ENCODE measurements around the gene TSHR.

Gene TSHR

DNA sequence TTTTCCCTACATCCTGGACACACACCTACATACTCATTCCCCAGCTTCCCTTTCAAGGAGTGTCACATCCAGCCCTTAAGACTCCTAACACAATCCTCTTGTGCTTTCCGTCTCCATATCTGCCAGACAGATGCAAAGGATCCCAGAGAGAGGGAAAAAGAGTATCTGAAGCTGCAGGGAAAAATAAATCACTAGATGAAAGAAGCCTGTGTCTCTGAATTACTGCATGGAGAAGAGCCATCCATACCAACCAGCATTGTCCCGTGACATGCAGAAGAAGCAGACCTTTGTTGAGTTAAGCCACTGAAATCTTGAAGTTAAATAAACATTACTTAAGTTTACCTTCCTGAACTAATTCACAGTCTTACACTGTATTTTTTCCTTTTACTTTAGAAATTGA is 210.7 kb downstream of the TSHR start:
- peaks cover 36% of the 10 kb centered on the region for H3K4me1 ChIP-seq (ENCODE audit: control insufficient read depth, low read length)
- no peak overlapping the region for H3K27ac ChIP-seq (ENCODE audit: low read depth, low read length)

DNA sequence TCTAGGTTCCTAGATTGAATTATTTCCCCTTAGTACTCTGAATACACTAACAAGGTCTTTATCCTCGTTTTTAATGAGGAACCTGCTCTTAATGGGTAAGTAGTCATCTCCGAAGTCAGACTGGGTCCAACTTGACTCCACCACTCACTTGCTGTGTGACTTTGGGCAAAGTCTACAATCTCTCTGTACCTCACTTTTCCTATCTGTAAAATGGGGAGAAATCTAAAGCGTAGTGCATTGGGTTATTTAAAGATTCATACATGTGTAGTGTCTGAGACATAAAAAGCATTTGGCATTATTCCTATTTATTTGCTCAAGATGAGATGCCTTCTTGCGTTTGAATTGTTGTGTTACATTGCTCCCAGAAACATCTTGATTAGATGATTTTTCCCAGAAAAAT is 213.8 kb downstream of the TSHR start:
- H3K36me3 ChIP-seq (ENCODE audit: control insufficient read depth, low read length): no peaks in the 10 kb centered on the region
- H3K4me1 ChIP-seq (ENCODE audit: control insufficient read depth, low read length): peaks cover 51% of the 10 kb centered on the region
- H3K27me3 ChIP-seq (ENCODE audit: control insufficient read depth, low read length): no peaks in the 10 kb centered on the region
- no peaks in the 10 kb centered on the region for H3K9me2 ChIP-seq (replicated peaks; ENCODE audit: control insufficient read depth, low read length)
- H3K27ac ChIP-seq (ENCODE audit: low read depth, low read length): no peak overlapping the region
- H3F3A ChIP-seq (ENCODE audit: control insufficient read depth, insufficient read depth): peaks cover 16% of the 10 kb centered on the region
- no peaks in the 10 kb centered on the region for H4K20me1 ChIP-seq (ENCODE audit: control insufficient read depth, insufficient read depth, low read depth, low read length)
- TF ChIP-seq, protein P1, sequence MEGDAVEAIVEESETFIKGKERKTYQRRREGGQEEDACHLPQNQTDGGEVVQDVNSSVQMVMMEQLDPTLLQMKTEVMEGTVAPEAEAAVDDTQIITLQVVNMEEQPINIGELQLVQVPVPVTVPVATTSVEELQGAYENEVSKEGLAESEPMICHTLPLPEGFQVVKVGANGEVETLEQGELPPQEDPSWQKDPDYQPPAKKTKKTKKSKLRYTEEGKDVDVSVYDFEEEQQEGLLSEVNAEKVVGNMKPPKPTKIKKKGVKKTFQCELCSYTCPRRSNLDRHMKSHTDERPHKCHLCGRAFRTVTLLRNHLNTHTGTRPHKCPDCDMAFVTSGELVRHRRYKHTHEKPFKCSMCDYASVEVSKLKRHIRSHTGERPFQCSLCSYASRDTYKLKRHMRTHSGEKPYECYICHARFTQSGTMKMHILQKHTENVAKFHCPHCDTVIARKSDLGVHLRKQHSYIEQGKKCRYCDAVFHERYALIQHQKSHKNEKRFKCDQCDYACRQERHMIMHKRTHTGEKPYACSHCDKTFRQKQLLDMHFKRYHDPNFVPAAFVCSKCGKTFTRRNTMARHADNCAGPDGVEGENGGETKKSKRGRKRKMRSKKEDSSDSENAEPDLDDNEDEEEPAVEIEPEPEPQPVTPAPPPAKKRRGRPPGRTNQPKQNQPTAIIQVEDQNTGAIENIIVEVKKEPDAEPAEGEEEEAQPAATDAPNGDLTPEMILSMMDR (IDR thresholded peaks at IDR 0.05; ENCODE audit: low read depth, low read length, poor library complexity, severe bottlenecking): no peak
- no peak for TF ChIP-seq EZH2phosphoT487 (IDR thresholded peaks at IDR 0.05; ENCODE audit: borderline replicate concordance, low read length)
- H3K4me3 ChIP-seq (ENCODE audit: low read length): peak overlapping the region; percentile 76
- no peaks in the 10 kb centered on the region for H3K79me2 ChIP-seq (ENCODE audit: control insufficient read depth, low read length)
- peak overlapping the region; percentile 80 for H3K4me2 ChIP-seq (ENCODE audit: low read length)
- no peaks in the 10 kb centered on the region for H3K9me3 ChIP-seq (ENCODE audit: control insufficient read depth, insufficient read depth, low read length)

More for the DNA sequence above, 210.7 kb downstream of the TSHR start:
- TF ChIP-seq, protein P1 (IDR thresholded peaks at IDR 0.05; ENCODE audit: low read depth, low read length, poor library complexity, severe bottlenecking): no peak
- no peak for TF ChIP-seq EZH2phosphoT487 (IDR thresholded peaks at IDR 0.05; ENCODE audit: borderline replicate concordance, low read length)
- Histone ChIP-seq H3K79me2 (ENCODE audit: control insufficient read depth, low read length) (no peaks in the 10 kb centered on the region), H3K27me3 (ENCODE audit: control insufficient read depth, low read length) (no peaks in the 10 kb centered on the region), H3K9me3 (ENCODE audit: control insufficient read depth, insufficient read depth, low read length) (no peaks in the 10 kb centered on the region), H3K4me2 (ENCODE audit: low read length) (no peak overlapping the region), H4K20me1 (ENCODE audit: control insufficient read depth, insufficient read depth, low read depth, low read length) (no peaks in the 10 kb centered on the region), H3F3A (ENCODE audit: control insufficient read depth, insufficient read depth) (0 out of 2 replicates have a peak, but pooled peaks cover 2% of the 10 kb centered on the region), H3K9me2 (replicated peaks; ENCODE audit: control insufficient read depth, low read length) (no peaks in the 10 kb centered on the region), H3K4me3 (ENCODE audit: low read length) (no peak overlapping the region), H3K36me3 (ENCODE audit: control insufficient read depth, low read length) (no peaks in the 10 kb centered on the region)

DNA sequence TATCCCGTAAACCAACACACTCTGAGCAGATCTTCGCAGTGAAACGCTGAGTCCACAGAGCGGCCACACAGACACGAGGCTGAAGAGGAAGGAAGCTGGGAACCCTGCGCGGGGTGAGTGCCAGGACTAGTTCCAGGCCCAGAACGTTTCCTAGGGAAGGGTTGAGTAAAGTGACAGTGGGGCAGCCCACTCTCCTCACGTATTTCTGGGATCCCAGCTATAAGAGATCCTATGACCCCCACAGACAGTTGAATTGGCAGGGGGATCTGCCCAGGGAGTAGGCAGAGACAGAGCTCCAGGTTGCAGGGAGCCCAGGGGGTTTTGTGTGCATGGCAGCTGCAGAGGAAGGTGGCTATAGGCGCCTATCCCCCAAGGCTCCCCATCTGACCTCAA is 214.3 kb downstream of the TSHR start:
- peak overlapping the region; percentile 80 for H3K4me2 ChIP-seq (ENCODE audit: low read length)
- no peaks in the 10 kb centered on the region for H4K20me1 ChIP-seq (ENCODE audit: control insufficient read depth, insufficient read depth, low read depth, low read length)
- H3K36me3 ChIP-seq (ENCODE audit: control insufficient read depth, low read length): no peaks in the 10 kb centered on the region
- H3K9me3 ChIP-seq (ENCODE audit: control insufficient read depth, insufficient read depth, low read length): no peaks in the 10 kb centered on the region
- H3K79me2 ChIP-seq (ENCODE audit: control insufficient read depth, low read length): no peaks in the 10 kb centered on the region
- peak overlapping the region; percentile 76 for H3K4me3 ChIP-seq (ENCODE audit: low read length)
- H3K4me1 ChIP-seq (ENCODE audit: control insufficient read depth, low read length): peaks cover 53% of the 10 kb centered on the region
- peaks cover 16% of the 10 kb centered on the region for H3F3A ChIP-seq (ENCODE audit: control insufficient read depth, insufficient read depth)
- H3K27ac ChIP-seq (ENCODE audit: low read depth, low read length): no peak overlapping the region; the same call in 1 of the 2 replicates
- TF ChIP-seq, protein P1 (IDR thresholded peaks at IDR 0.05; ENCODE audit: low read depth, low read length, poor library complexity, severe bottlenecking): no peak
- TF ChIP-seq EZH2phosphoT487 (IDR thresholded peaks at IDR 0.05; ENCODE audit: borderline replicate concordance, low read length): no peak
- H3K9me2 ChIP-seq (replicated peaks; ENCODE audit: control insufficient read depth, low read length): no peaks in the 10 kb centered on the region
- H3K27me3 ChIP-seq (ENCODE audit: control insufficient read depth, low read length): no peaks in the 10 kb centered on the region

Measured in DOHH2 (cell line).